Colonic mucosa (tissue), 4 donors: ENCODE data around the gene ELFN2. TPM values are rescaled to one million over a fixed set of nuclear protein-coding genes. Genes with fewer than 3 reads are reported as not detected.

ENCODE experiments used
- DNase-seq: peaks from one replicate; pipeline ENCODE4 v3.0.0-alpha.2; 2020
- H3K27ac ChIP-seq: fragments of 200-600 bp; one replicate; pipeline ENCODE4 v1.8.0; 2021
- H3K27me3 ChIP-seq: fragments of 200-600 bp; one replicate; pipeline ENCODE4 v1.8.0; 2021
- H3K36me3 ChIP-seq: fragments of 200-600 bp; one replicate; pipeline ENCODE4 v1.8.0; 2021
- H3K4me1 ChIP-seq: fragments of 200-600 bp; one replicate; pipeline ENCODE4 v1.8.0; 2021; ENCODE audit warnings: mild to moderate bottlenecking
- H3K4me3 ChIP-seq: fragments of 200-600 bp; one replicate; pipeline ENCODE4 v1.8.0; 2021
- H3K9ac ChIP-seq, 2 donors: one replicate each; pipeline ENCODE4 v1.7.0; 2013; ENCODE audit warnings: control low read depth in 2 of 2, low read depth in 2 of 2, low read length in 2 of 2
- H3K9me3 ChIP-seq: fragments of 200-600 bp; one replicate; pipeline ENCODE4 v1.8.0; 2021
- CTCF ChIP-seq: fragments of 200-600 bp; IDR thresholded peaks from one replicate; pipeline ENCODE4 v1.8.0; 2022; ENCODE audit warnings: antibody characterized with exemption, mild to moderate bottlenecking
- intact Hi-C: fragments of 100-400 bp; cut with DNase I; formaldehyde crosslinking; loops from one replicate; pipeline ENCODE4 v1.14.1; 2022
- total RNA-seq, 2 donors: library from RNA; stranded (reverse); fragmentation: NEBNext Ultra II Directional in 1 of 2; extraction: Animal tissue kit (Norgen Biotek cat#: 25700) in 1 of 2; gene quantifications; one replicate each; pipeline ENCODE4 v1.2.1, GENCODE V29; 2021
- donor health status: healthy.
- donor health status: DM: no; HTN: no; CAD: no.
- donor health status: DM: no; HTN: no; CAD: no.

ELFN2 gene
- total RNA-seq, 2 donors from 2014 or later, result 0.07 to 0.21 TPM

DNA sequence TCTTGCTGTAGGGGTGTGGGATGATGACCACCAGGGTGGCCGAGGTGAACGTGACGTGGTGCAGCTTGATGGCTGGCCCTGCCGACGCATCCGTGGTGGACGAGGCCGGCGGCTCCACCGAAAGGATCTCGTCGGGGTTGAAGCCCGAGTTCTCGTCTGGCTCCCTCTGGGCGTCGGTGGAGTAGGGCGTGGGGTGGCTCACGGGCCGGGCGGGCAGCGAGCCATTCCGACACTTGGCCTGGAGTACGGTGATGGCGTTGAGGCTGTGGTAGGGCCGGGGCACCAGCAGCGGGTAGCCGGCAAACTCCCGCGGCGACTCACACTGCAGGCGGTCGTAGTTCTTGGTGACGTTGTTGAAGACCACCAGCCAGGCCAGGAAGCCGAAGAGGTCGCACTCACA lies 52.7 kb downstream of the ELFN2 start:
- H3K4me3 ChIP-seq, result no peak overlapping the region
- intact Hi-C loops, result no loop called here
- H3K9me3 ChIP-seq, result no peaks in the 10 kb centered on the region
- TF ChIP-seq CTCF, result no peak
- H3K4me1 ChIP-seq, result no peaks in the 10 kb centered on the region
- H3K9ac ChIP-seq, result no peak overlapping the region
- no peak overlapping the region for H3K27ac ChIP-seq
- H3K27me3 ChIP-seq, result peaks cover 8% of the 10 kb centered on the region
- no peaks in the 10 kb centered on the region for H3K36me3 ChIP-seq
- DNase-seq, result no peak

- intact Hi-C loops, result no loop called here
These were observed 53.8 kb downstream of the ELFN2 start for GRCh38 chr22:37373451-37373850.

DNA sequence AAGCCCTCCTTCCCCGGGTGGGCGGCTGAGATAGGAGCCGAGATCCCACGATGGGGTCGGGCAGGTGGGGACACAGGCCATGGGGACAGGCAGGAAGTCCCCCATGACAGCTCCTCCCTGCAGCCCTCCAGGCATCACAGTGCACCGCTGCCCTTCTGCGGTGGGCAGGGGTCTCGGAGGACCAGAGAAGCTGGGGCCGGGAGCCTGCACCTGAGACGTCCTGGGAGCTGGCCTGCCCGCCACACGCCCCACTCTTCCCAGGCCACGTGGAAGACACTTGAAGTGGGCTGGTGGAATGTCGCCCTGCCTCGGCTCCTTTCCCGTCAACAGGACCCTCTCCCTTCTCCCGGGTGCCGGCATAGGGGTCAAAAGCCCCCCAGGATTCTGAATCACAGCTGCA lies 55.4 kb downstream of the ELFN2 start:
- DNase-seq, result no peak
- no peak for TF ChIP-seq CTCF
- Histone ChIP-seq H3K27me3 (peaks cover 4% of the 10 kb centered on the region), H3K9ac (no peak overlapping the region), H3K36me3 (no peaks in the 10 kb centered on the region), H3K4me1 (no peaks in the 10 kb centered on the region), H3K27ac (no peak overlapping the region), H3K9me3 (no peaks in the 10 kb centered on the region), H3K4me3 (no peak overlapping the region)
- intact Hi-C loops, result no loop called here

More at GRCh38 chr22:37373451-37373850, 53.8 kb downstream of the ELFN2 start:
- no peak for DNase-seq
- H3K9me3 ChIP-seq, result no peaks in the 10 kb centered on the region
- no peak overlapping the region for H3K9ac ChIP-seq
- no peak overlapping the region for H3K27ac ChIP-seq
- no peak for TF ChIP-seq CTCF
- no peaks in the 10 kb centered on the region for H3K4me1 ChIP-seq
- no peaks in the 10 kb centered on the region for H3K36me3 ChIP-seq
- no peak overlapping the region for H3K4me3 ChIP-seq
- peaks cover 8% of the 10 kb centered on the region for H3K27me3 ChIP-seq

GRCh38 chr22:37371491-37371890 lies 55.8 kb downstream of the ELFN2 start:
- Histone ChIP-seq H3K9me3 (no peaks in the 10 kb centered on the region), H3K27me3 (peaks cover under 1% of the 10 kb centered on the region), H3K4me1 (no peaks in the 10 kb centered on the region), H3K4me3 (no peak overlapping the region), H3K9ac (no peak overlapping the region), H3K27ac (no peak overlapping the region), H3K36me3 (no peaks in the 10 kb centered on the region)
- TF ChIP-seq CTCF, result no peak
- no peak for DNase-seq
- intact Hi-C loops, result no loop called here

DNA sequence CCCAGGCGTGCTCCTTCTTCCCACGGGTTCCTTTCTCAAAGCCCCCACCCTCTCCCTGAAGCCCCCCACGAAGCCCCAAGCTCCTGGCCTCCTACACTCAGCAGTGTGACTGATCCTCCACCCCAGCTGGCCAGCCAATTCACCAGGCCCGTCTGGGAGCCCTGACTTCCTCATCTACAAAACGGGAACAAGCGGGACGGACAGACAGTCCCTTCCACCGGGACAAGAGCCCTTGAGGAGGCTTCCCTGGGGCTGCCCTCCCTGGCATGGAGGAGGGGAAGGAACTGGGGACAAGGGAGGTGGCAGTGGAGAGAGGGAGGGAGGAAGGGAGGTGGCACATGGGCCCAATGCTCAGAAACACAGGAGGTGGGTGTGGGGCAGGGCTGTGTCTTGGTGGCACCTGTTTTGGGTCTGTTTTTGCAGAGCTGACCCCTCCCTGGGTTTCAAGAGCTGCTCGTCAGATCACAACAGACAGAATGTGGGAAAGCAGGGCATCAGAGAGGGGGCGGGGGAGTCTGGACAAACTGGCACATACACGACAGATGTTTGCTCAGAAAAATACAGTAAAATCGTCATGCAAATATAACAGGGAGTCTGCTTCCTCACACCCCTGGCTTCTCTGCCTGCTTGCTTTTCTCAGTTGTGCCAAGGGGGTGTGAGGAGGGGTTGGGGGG lies 56.8 kb downstream of the ELFN2 start:
- H3K9ac ChIP-seq, result no peak overlapping the region
- TF ChIP-seq CTCF, result no peak
- no peak overlapping the region for H3K27ac ChIP-seq
- peak; percentile 25 for DNase-seq
- no peaks in the 10 kb centered on the region for H3K4me1 ChIP-seq
- no peaks in the 10 kb centered on the region for H3K27me3 ChIP-seq
- intact Hi-C loops, result no loop called here
- H3K36me3 ChIP-seq, result no peaks in the 10 kb centered on the region
- no peaks in the 10 kb centered on the region for H3K9me3 ChIP-seq
- H3K4me3 ChIP-seq, result no peak overlapping the region
